Measurements from ENCODE around the gene TWNK. TPM values are rescaled to one million over a fixed set of nuclear protein-coding genes. Genes with fewer than 3 reads are reported as not detected.

Gene TWNK
- total RNA-seq, 1 experiment from 2014 or later, result 18.8 TPM

Small RNAs within 50 kb of the gene (small RNA-seq; reads per million reads assigned to genes)
- not detected for gene MIR608

Other genes starting within 250 kb of the TWNK start
- gene PAX2, start 242.0 kb upstream of the TWNK start, total RNA-seq (2014; rRNA removed; shearing (Covaris generic)), result not detected in 2 replicates
- gene SLF2, start 74.6 kb upstream of the TWNK start, total RNA-seq (2014; rRNA removed; shearing (Covaris generic)), result 15.7 and 19.4 TPM in 2 replicates
- 24.6 and 29.6 TPM in 2 replicates for gene SEMA4G, start 18.0 kb upstream of the TWNK start, total RNA-seq (2014; rRNA removed; shearing (Covaris generic))
- 141 and 174 TPM in 2 replicates for gene MRPL43, start within 50 bp of the TWNK start, total RNA-seq (2014; rRNA removed; shearing (Covaris generic))
- gene LZTS2, start 12.3 kb downstream of the TWNK start, total RNA-seq (2014; rRNA removed; shearing (Covaris generic)), result 154 and 172 TPM in 2 replicates
- gene PDZD7, start 43.6 kb downstream of the TWNK start, total RNA-seq (2014; rRNA removed; shearing (Covaris generic)), result 6.3 and 7.4 TPM in 2 replicates
- gene SFXN3, start 43.7 kb downstream of the TWNK start, total RNA-seq (2014; rRNA removed; shearing (Covaris generic)), result 90.8 and 101 TPM in 2 replicates
- gene KAZALD1, start 74.4 kb downstream of the TWNK start, total RNA-seq (2014; rRNA removed; shearing (Covaris generic)), result 13.0 and 15.6 TPM in 2 replicates
- gene TLX1, start 143.8 kb downstream of the TWNK start, total RNA-seq (2014; rRNA removed; shearing (Covaris generic)), result not detected in 2 replicates
- gene LBX1, start 241.9 kb downstream of the TWNK start, total RNA-seq (2014; rRNA removed; shearing (Covaris generic)), result not detected in 2 replicates